HG03460 (cell line): ENCODE results near the gene BTBD7.
"Not testable (repeated sequence)": the region's sequence is repeated elsewhere in the genome, so short reads cannot be mapped to it uniquely, and the experiment has no call there.

Experiments used
- ATAC-seq: cut with Tn5 transposase; IDR thresholded peaks from one replicate; pipeline ENCODE4 v1.9.1; 2021; ENCODE audit not compliant: unreplicated experiment

BTBD7 gene, protein sequence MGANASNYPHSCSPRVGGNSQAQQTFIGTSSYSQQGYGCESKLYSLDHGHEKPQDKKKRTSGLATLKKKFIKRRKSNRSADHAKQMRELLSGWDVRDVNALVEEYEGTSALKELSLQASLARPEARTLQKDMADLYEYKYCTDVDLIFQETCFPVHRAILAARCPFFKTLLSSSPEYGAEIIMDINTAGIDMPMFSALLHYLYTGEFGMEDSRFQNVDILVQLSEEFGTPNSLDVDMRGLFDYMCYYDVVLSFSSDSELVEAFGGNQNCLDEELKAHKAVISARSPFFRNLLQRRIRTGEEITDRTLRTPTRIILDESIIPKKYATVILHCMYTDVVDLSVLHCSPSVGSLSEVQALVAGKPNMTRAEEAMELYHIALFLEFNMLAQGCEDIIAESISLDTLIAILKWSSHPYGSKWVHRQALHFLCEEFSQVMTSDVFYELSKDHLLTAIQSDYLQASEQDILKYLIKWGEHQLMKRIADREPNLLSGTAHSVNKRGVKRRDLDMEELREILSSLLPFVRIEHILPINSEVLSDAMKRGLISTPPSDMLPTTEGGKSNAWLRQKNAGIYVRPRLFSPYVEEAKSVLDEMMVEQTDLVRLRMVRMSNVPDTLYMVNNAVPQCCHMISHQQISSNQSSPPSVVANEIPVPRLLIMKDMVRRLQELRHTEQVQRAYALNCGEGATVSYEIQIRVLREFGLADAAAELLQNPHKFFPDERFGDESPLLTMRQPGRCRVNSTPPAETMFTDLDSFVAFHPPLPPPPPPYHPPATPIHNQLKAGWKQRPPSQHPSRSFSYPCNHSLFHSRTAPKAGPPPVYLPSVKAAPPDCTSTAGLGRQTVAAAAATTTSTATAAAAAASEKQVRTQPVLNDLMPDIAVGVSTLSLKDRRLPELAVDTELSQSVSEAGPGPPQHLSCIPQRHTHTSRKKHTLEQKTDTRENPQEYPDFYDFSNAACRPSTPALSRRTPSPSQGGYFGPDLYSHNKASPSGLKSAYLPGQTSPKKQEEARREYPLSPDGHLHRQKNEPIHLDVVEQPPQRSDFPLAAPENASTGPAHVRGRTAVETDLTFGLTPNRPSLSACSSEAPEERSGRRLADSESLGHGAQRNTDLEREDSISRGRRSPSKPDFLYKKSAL

DNA sequence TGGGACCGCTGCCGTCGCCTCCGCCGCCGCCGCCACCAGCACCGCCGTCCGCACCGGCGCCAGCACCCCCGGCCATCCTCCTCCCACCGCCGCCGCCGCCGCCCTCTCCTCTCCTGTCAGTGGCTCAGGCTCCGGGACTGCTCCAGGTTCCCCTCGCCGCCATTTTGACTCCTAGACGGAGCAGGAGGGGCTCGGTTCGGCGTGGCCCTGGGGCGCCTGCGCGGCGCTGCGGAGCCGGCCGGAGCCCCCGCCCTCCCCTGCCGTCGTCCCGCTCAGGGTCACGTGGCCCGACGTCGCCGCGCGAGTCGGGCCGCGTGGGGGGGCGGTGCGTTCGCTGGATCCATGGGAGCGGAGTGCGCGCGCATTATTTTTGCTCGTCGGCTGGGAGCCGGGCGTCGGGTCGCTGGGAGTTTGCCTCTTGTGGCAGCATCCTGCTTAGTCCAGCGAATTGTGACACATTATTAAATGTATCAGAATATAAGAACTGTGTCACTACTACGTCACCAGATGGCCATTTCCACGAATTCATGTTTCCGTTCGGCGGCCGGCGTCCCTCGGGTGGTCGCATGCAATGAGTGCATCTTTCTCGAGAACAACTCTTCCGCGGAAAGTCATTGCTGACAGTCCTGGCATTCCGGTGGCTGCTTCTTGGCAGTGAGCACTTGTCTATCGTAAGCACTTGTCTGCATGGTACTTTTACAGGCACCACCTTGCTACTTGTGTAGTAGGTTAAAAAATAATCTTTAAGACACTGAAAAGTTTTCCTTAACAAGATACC lies at the start of gene BTBD7:
TSS of gene BTBD7 (minus strand) at position 184 of the 778 bp plus-strand sequence. CDS start 36,985 bp downstream, outside the sequence.
- ATAC-seq: peak; percentile 78

DNA sequence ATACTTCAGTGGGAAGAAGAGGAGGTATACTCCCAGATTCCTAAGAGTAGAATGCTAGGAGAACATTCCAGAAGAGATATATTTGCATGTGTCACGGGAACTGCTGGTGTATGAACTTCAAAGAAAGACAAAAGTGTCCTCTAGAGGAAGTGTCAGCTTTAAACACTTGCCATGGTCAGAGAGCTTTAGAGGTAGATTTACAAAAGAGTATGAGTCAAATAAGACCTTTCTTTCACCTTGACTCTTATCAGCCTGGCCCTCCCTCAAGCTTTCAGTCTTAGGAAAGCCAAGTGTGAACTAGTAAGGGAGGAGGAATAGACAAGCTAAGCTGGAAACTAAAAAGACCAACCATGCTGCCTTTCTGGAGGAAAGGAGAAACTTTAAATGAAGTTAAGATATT lies 48.8 kb upstream of the BTBD7 start:
- peak; percentile 75 for ATAC-seq

DNA sequence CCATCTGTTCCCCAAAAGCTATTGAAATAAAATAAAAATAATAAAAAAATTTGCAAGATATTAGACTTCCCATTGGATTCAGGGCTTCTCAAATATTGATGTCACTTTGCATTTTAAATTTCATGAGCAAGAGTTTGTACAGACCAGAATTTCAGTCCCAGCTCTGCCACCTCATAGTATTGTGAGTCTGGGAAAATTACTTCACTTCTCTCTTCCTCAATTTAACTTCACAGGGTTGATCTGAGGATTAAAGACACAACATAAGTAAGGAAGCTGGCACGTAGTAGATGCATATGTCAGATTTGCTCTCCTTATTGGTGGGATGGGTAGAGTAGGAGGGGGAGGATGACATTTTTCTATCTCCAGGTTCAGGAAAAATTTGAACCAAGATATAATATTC lies 47.0 kb upstream of the BTBD7 start:
- no peak for ATAC-seq

DNA sequence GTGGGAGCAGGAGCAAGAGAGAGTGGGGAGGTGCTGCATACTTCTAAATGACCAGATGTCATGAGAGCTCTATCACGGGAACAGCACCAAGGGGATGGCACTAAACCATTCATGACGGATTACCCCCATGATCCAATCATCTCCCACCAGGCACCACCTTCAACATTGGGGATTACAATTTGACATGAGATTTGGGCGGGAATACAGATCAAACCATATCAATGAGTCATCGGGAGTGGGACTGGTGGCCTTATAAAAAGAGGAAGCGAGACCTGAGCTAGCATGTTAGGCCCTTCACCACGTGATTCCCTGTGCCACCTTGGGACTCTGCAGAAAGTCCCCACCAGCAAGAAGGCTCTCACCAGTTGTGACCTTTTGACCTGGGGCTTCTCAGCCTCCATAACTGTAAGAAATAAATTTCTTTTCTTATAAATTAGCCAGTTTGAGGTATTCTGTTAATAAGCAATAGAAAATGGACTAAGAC lies 42.9 kb upstream of the BTBD7 start:
- ATAC-seq: peak; percentile 93

DNA sequence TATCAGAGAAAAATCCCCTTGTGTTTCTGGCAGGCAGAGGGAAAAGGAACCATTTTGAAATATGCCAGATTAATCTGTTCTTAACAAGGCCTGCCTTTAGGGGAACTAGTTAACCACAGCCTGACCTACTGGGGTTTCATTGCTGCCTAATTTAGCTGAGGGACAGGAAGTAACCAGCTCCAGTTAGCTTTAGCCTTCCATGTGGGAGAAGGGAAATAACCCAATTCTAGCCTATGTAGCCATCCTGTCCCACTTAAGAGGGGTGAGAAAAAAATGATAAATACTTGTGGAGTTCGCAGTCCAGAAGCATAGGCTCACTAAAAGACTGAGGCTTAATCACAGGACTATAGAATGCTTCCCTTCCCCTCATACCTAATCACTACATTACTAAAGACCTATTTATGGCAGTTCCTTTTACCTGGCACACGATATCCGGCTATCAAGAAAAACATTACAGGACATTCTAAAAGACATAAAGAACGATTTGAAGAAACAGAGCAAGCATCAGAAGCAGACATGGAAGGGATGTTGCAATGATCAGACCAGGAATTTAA lies 37.0 kb upstream of the BTBD7 start:
- peak; percentile 88 for ATAC-seq

DNA sequence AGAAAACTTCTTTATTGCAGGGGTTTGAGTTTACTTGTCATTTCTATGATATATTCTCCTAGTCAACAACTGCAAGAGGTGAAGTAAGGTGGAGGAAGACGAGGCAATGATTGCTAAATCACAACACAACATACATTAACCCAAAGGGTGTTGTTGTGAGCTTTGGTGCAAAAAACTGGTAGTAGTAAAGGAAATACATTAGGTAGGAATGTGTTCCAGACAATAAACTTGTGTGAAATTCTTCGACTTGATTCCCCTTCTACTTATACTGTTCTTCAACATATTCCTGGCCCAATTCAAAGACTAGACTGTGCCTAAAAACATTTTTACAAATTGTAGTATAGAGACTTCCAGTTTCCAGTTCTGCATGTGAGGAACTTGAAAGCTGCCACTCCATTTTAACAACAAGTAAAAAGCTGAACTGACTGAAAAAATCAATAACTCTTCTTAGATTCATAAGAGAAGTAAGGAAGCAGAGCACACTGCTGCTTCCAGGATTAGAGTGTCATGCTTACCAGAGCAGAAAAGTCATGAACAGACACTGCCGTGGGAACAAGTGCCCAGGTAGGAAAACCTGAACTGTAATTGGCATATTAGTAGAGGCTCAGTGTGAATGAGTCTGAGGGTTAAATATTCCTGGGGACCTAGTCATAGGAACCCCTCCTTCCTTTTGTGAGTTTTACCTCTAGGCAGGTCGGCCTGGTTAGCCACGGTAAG lies 36.3 kb upstream of the BTBD7 start:
- ATAC-seq: no peak

DNA sequence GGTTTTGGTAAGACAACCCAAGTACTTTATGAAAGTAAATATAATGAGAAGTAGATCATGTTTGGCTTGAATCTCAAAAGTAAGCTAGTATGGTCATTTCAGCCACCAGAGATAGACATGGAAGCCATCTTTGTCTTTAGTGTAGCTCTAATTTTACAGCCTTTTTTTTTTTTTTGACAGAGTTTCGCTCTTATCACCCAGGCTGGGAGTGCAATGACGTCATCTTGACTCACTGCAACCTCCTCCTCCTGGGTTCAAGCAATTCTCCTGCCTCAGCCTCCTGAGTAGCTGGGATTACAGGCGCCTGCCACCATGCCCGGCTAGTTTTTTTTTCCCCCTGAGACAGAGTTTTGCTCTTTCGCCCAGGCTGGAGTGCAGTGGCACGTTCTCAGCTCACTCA lies 22.0 kb upstream of the BTBD7 start:
- not testable (repeated sequence) for ATAC-seq

DNA sequence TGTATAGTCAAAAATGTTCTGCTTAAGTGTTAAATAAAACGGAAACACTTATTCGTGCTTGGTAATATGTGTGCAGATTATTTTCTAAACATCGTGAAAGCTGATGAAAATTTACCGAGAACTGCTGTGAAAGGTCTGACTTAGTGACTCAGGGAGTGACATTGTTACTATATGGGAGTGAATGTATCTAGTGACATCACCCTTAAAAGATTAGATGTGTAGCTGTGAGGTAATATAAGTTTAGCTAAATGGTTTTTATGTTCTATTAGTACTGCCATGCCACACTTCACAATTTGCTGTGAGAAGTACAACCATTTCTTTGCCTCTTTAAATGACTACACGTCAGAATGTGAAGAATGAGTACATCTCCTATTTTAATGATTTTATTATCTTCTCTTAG lies 15.5 kb upstream of the BTBD7 start:
- ATAC-seq: no peak

DNA sequence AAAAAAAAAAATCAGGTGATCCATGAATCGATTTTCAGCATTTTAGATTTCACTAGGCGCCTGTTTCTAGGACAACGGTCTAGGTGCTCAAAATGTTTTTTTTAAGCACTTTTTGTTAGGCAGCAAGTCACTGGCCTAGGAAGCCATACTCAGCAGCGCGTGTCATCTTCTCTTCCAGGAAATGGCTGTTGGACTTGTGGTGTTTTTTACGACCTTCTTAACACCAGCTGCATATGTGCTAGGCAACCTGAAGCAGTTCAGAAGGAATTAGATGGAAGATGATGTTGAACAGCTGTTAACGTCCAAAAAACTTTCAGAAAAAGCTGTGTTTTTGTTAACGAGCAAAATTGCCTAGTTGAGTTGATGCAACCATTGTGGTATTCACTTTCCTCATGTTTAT lies 15.0 kb upstream of the BTBD7 start:
- ATAC-seq: no peak

DNA sequence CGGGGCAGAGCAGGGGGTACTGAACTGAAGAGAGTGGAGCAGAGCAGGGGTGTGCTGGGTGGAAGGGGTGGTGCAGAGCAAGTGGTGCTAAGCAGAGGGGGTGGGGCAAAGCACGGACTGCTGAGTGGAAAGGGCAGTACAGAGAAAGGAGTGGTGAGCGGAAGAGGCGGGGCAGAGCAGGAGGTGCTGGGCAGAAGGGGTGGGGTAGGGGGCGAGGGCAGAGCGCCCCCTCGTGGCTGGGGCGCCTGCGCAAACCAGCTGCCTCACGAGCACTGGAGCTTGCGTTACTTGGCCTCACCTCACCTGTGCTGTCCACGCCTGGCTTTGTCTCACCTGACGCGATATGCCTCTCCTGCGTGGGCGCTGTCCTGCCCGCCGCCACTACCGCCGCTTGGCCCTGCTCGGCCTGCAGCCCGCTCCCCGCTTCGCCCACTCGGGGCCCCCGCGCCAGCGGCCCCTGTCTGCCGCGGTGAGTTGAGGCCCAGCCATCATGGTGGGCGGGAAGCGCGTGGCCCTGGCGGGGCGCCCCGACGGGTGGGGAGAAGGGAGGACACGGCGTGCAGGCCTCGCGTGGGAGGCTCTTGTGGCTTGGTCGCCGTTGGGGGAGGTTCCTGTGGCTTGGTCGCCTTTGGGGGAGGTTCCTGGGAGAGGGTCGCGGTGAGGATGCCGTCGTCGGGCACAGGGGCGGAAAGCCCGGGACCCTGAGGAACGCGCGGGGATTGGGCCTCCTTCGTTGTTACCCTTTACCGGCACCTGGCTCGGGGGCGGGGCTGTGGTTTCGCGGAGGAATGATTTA lies 14.3 kb upstream of the BTBD7 start, which contains the start of gene COX8C:
TSS of gene COX8C (plus strand) at position 257 of the 796 bp plus-strand sequence. CDS start at position 344, 87 bp downstream.
- ATAC-seq: no peak

DNA sequence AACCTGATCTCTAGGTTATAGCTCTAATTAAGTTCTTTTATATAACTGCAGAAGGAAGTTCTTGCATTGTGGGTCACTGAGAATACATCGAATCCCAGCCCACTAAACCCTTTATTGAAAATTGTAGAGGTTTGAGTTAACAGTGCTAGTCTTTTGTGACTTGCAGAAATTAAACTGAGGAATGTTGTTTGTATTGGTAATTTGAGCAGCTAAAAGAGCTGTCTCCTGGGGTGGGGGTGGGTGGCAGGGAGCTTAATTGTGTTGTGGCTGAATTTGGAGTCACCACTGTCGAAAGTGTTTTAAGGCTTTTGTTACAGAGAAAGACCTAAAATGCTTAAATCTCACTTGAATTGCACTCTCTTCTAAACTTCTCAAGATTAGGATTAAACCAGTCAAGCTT lies 11.0 kb upstream of the BTBD7 start:
- no peak for ATAC-seq

DNA sequence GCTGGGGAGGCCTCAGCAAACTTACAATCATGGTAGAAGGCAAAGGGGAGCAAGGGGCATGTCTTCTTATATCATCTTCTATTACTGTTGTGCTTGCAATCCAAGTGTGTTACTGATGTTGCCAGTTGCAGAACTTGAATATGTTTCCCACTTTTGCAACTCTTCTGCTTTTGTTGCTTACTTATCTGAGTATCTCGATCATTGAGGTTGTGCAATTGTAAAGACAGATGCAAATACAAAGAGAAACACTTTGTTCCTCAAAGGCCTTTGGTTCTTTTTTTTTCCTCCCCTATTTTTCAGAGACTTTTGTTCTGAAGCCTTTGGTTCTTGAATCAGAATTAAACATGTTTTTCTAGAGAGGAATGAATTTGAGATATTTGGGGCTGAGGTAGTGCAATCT lies 10.4 kb upstream of the BTBD7 start:
- no peak for ATAC-seq

DNA sequence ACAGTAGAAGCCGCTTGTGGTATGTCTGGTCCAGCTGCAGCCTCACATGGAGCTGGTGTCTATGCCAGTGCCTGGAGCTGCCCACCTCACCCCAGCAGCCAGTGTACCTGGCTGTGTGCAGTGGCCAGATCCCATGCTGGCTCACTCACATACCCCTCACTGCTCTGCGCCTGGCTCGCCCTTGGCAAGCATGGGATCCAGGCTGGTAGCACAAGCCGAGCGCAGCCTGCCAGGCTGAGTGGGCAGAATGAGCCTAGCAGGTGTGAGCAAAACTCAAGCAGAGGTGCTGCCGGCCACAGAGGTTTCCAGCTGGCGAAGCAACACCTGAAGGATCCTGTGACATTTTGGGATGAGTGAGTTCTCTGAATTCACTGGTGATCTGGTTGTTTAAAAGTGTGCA lies 5.0 kb upstream of the BTBD7 start:
- ATAC-seq: no peak

DNA sequence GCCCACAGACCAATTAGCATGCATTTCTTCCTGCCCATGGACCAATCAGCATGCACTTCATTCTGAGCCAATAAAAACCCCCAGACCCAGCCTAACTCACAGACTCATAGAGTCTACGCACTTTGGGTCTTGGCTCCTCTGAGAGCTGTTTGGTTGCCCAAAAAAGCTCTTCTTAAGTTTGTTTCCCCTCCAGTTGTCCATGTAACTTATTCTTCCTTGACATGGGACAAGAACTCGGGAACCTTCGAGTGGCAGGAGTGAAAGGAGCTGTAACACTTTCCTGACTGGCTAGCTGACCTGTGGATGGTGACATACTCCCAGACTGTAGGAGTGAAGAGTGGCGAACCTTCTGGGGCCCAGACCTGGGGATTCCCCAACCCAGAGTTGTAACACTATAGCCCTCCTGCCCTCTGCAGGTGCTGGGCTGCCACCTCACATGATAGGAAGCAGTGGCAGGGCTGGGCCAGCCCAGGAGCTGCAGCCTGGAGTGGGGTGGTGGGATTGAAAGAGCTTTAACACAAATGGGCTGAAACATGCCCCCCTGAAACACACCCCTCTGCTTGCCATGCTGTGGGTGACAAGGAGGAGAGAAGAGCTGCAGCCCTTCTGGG lies 4.4 kb upstream of the BTBD7 start:
- no peak for ATAC-seq

DNA sequence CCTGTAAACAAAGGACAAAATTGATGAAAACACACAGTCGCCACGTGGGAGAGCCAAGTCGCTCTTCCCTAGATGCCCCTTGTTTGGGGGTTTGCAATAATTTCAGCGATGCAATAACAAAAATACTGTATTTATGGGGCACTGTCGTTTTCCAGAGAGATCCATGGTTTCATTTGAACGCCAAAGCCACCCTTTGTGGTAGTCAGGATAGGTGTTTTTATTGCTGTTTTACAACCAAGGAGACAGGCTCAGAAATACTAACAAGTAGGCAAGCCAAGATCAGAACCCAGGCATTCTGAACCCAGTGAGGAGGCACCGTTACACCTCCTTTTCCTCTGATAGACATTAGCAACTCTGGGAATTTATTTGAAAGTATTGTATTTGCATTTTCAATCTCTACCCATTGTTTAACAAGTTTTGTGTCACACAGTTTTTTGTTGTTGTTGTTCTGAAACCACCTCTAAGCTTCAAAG lies 831 bp upstream of the BTBD7 start:
- ATAC-seq: no peak

DNA sequence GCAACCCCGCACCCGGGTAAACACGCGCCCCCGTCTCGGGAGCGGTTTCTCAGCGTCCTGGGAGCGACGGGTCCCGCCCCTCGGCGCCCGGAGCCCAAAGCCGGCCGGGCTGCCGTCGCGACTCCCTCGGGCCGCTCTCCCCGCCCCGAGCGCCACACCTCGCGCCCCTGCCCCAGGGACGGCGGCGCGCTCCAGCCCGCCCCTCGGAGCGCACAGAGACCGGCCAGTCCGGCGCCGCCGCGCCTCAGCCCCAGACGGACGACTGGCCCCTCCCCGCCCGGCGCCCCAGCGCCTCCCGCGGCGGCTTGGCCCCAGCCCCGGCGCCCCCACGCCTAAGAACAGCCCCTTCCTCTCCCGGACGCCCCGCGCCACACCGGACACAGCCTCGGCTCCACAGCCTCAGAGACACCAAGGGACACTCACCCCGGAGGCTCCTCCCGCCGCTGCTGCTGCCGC lies 411 bp downstream of the BTBD7 start:
- ATAC-seq: peak; percentile 53

DNA sequence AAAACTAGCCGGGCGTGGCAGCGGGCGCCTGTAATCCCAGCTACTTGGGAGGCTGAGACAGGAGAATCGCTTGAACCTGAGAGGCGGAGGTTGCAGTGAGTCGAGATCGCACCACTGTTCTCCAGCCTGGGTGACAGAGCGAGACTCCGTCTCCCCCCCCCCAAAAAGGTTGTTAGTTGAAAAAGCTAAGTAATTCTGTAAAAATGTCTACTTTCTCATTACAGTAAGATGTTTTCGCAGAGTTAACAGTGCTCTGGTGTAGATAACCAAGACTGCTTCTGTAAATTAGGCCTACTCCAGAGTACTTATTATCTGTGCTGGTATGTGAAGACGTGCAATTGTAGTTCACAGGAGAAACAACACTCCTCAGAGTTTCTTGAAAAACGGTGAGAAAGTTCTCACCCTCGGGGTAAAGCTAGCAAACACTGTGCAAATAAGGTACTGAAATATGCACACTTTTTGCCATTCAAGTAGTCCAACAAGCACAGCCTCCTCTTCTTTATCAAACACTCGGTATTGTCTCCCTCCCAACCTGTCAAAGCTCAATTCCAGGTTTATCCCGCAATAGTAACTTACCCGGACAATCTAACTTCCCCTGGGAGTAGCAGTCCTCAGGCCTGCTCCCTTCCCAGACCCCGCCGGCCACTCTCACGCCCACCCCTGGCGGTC lies 974 bp downstream of the BTBD7 start:
- ATAC-seq: no peak
